GM20000 (cell line): Measurements from ENCODE around the gene PGAM2.

ENCODE experiments used
- DNase-seq: peaks from one replicate; pipeline ENCODE4 v3.0.0; 2012; ENCODE audit warnings: low spot score
- TF ChIP-seq, protein P1 (sequence below): IDR thresholded peaks from 2 replicates; pipeline ENCODE4 v1.5.1; 2012; ENCODE audit warnings: mild to moderate bottlenecking, control low read depth; ENCODE audit errors: extremely low read depth, missing control alignments

PGAM2 gene

DNA sequence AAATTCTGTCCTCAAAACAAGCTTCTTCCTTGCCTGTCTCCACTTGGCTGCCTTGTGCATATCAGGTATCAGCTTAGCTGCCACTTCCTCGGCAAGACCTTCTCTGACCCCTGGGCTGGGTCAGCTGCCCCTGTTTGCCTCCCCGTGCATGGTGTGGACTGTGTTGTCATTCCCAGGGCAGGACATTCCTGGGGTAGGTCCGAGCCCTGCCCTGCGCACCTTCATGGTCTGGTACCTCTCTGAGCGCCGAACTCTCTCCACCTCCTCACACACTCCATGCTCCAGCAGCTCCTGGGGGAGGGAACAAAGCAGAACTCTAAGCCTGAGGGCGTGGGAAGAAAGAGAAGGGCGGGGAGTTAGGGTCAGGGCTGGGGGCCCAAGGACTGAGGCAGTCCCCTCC, 13.2 kb upstream of the PGAM2 start:
- TF ChIP-seq, protein P1, sequence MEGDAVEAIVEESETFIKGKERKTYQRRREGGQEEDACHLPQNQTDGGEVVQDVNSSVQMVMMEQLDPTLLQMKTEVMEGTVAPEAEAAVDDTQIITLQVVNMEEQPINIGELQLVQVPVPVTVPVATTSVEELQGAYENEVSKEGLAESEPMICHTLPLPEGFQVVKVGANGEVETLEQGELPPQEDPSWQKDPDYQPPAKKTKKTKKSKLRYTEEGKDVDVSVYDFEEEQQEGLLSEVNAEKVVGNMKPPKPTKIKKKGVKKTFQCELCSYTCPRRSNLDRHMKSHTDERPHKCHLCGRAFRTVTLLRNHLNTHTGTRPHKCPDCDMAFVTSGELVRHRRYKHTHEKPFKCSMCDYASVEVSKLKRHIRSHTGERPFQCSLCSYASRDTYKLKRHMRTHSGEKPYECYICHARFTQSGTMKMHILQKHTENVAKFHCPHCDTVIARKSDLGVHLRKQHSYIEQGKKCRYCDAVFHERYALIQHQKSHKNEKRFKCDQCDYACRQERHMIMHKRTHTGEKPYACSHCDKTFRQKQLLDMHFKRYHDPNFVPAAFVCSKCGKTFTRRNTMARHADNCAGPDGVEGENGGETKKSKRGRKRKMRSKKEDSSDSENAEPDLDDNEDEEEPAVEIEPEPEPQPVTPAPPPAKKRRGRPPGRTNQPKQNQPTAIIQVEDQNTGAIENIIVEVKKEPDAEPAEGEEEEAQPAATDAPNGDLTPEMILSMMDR: no peak
- no peak for DNase-seq

DNA sequence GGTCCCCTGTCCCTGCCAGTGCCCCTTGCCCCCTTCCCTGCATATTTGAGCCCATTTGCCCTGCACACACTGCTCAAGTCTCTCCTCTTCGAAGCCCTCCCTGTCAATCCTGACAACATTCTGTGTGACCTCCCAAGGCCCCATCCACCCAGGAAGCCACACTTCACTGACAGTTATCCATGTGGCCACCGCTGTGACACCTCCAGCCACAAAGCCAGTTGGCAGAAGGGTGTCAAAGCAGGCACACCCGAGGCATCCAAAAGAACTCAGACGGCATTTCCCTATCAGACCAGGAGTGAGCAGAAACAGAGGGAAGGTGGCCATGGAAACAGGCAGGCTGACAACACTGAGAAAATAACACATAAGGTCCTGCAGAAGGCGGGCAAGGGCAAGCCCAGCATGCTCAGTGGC, 12.3 kb upstream of the PGAM2 start:
- DNase-seq: no peak
- TF ChIP-seq, protein P1: no peak

DNA sequence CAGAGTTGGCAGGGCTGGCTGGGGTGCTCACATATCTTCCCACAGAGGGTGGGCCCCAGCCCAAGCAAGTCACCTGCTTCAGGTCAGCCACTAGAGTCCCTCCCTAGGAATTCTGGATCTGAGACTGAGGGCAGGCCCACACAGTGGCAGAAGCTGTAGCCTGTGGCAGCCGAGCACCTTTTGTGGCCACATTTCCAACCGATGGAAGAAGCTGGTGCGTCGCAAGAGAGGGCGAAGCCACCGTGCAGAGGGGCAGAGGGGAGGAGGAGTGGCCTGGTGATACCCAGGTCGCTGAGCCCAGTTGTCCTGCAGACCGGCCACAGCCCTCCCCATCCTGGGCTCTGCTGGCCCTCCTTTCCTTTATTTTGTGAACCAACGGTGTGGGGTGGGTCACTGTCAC, 11.7 kb upstream of the PGAM2 start:
- DNase-seq: no peak

DNA sequence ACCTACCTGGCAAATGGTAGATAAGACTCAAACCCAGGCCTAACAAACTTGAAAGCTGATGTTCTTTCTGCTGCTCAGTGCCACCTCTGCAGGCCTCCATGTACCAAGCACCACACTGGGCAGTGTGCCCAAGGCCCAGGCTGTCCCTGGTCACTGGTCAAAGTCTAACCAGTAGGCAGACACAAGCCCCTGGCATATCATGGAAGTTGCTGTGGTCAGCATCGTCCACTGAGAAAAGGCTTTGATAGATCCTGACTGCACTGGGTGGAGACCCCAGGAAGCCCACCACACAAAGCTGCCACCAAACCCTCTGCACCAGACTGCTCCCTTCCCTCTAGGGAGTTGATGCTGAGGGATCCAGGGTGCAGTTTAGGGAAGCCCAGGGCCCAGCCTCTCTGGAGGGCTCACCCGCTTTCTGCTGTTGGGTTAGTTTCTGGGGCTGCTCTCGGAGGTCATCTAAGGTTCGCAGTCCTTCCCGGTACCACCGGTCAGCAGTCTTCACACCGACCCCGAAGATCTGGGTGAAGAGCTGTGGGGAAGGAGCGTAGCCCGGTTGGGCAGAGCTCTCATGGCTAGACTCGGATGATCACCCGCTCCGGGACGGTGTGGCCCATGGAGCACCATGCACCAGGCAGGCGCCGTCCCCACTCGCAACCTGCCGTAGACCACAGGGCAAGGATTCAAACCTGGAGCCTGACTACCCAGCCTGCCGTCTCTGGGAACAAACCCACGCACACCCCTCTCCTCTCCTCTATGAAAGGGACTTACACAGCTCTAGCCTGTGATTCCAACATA, 10.9 kb upstream of the PGAM2 start:
- no peak for DNase-seq
- TF ChIP-seq, protein P1: no peak

More for the DNA sequence above, 11.7 kb upstream of the PGAM2 start:
- TF ChIP-seq, protein P1: no peak

DNA sequence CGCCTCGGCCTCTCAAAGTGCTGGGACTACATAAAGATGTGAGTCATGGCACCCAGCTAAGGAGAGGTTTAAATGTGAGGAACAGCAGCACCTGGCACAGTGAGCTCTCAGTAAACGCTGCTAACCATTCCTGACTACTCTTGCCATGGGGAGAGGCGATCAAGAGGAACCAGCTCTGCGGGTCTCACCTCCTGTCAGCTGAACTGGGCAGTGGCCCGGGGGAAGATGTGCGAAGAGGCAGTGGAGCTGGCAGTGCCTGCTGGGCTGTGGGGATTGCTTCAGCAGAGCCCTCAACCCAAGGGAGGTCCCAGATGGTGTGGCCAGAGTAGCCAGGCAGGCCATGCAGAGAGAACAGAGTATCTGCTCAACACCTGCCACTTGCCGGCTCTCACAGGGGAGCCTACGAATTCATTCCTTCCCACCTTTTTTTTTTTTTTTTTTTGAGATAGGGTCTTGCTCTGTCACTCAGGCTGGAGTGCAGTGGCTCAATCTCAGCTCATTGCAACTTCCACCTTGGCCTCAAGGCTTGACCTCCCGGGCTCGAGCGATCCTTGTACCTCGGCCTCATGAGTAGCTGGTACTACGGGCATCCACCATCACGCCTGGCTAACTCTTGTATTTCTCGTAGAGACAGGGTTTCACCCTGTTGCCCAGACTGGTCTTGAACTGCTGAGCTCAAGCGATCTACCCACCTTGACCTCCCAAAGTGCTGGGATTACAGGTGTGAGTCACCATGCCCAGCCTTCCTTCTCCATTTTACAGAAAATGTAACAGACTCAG, 10.1 kb upstream of the PGAM2 start:
- DNase-seq: no peak
- TF ChIP-seq, protein P1: no peak

DNA sequence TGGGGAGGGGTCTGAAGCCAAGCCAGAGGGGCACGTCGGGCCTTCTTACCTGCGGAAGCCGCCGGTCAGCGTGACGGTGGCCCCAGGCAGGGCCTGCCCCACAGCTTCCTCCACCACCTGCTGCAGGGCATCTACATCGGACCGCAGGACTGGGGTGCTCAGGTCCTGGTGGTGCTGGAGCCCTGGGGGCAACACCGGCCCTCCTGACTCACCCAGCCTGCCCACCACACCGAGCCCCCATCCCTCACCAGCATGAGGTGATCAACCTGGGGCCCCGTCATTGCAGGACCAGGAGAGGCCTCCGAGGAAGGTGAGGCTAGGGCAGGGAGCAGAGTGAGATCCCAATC, 9.0 kb upstream of the PGAM2 start:
- TF ChIP-seq, protein P1: no peak
- DNase-seq: no peak

DNA sequence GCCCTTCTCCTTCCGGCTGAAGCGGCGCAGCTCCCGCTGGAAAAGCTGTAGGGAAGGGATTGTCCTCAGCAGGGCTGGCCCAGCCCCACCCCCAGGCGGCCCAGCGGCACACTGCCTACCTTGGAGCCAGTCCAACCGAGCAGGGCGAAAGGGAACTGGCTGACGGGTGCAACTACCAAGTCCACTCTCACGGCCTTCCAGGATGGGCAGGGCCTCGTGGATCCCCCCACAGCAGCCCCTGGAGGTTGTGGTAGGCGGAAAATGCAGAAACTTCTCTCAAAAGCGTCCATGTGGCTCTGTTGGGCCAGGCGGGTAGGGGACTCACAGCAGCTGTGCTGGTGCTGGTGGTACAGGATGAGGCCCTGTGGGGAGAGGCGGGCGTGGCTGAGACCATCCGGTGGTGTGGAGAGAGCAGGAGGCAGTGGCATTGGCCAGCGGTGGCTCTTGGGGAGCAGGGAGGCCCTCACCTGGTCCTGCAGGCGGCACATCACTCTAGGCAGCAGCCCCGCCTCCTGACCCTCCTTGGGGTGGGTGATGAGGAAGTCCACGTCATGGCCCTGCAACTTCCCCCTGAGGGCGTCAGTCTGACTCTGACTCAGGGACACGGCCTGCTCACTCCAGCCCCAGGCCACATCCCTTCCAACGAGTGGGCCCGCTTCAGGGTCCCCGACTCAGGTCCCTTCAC, 8.4 kb upstream of the PGAM2 start:
- TF ChIP-seq, protein P1: no peak
- peak; percentile 83 for DNase-seq
